Liver (tissue), 9 donors: Measurements from ENCODE around the gene HTR3A. TPM values are rescaled to one million over a fixed set of nuclear protein-coding genes. Genes with fewer than 3 reads are reported as not detected.

ENCODE experiments used
- DNase-seq: peaks from one replicate; pipeline ENCODE4 v3.0.0-alpha.2; 2017; ENCODE audit warnings: low spot score
- H3K27ac ChIP-seq, 2 donors: one replicate each; pipeline ENCODE4 v1.7.0; 2013; ENCODE audit warnings: inconsistent platforms in 2 of 2, low read length in 2 of 2, control low read depth in 1 of 2, low read depth in 1 of 2, mild to moderate bottlenecking in 1 of 2
- H3K27me3 ChIP-seq, 4 donors: one replicate each; pipeline versions ENCODE4 v1.6.1 to v1.7.0; 2013; ENCODE audit warnings: low read length in 3 of 4, inconsistent platforms in 1 of 4, mild to moderate bottlenecking in 1 of 4, moderate library complexity in 1 of 4; ENCODE audit not compliant: control insufficient read depth in 4 of 4, insufficient read depth in 4 of 4
- H3K36me3 ChIP-seq, 4 donors: one replicate each; pipeline versions ENCODE4 v1.6.1 to v1.7.0; 2013; ENCODE audit warnings: low read length in 3 of 4, mild to moderate bottlenecking in 3 of 4, low read depth in 1 of 4, moderate library complexity in 1 of 4; ENCODE audit not compliant: control insufficient read depth in 4 of 4, insufficient read depth in 3 of 4
- H3K4me1 ChIP-seq, 4 donors: one replicate each; pipeline versions ENCODE4 v1.6.1 to v1.7.0; 2013; ENCODE audit warnings: low read length in 3 of 4, mild to moderate bottlenecking in 3 of 4, moderate library complexity in 1 of 4; ENCODE audit not compliant: control insufficient read depth in 4 of 4, insufficient read depth in 4 of 4
- H3K4me3 ChIP-seq, 3 donors: one replicate each; pipeline versions ENCODE4 v1.6.1 to v1.7.0; 2013; ENCODE audit warnings: low read length in 3 of 3, control low read depth in 1 of 3, low read depth in 1 of 3, mild to moderate bottlenecking in 1 of 3
- H3K9ac ChIP-seq, 2 donors: one replicate each; pipeline ENCODE4 v1.7.0; 2013; ENCODE audit warnings: low read length in 2 of 2, mild to moderate bottlenecking in 2 of 2, moderate library complexity in 2 of 2, control low read depth in 1 of 2, low read depth in 1 of 2
- H3K9me3 ChIP-seq, 4 donors: one replicate each; pipeline versions ENCODE4 v1.6.1 to v1.7.0; 2013; ENCODE audit warnings: low read length in 3 of 4; ENCODE audit not compliant: control insufficient read depth in 4 of 4
- EGR1 ChIP-seq, 2 donors: IDR thresholded peaks; 2 replicates each; pipeline ENCODE4 v1.6.1; 2016 to 2018; ENCODE audit warnings: antibody characterized with exemption in 2 of 2, low read depth in 2 of 2
- FOXA1 ChIP-seq: IDR thresholded peaks from 2 replicates; pipeline ENCODE4 v1.6.1; 2016; ENCODE audit warnings: antibody characterized with exemption
- FOXA2 ChIP-seq: IDR thresholded peaks from 2 replicates; pipeline ENCODE4 v1.6.1; 2016; ENCODE audit warnings: antibody characterized with exemption
- HNF4A ChIP-seq, 2 donors: conservative IDR thresholded peaks; 2 replicates each; pipeline ENCODE4 v1.6.1; 2016; ENCODE audit warnings: antibody characterized with exemption in 2 of 2, mild to moderate bottlenecking in 2 of 2
- HNF4G ChIP-seq: IDR thresholded peaks from 2 replicates; pipeline ENCODE4 v1.6.1; 2016; ENCODE audit warnings: antibody characterized with exemption
- JUND ChIP-seq, 2 donors: IDR thresholded peaks; 2 replicates each; pipeline ENCODE4 v1.6.1; 2016; ENCODE audit warnings: antibody characterized with exemption in 2 of 2
- RAD21 ChIP-seq, 2 donors: IDR thresholded peaks; 2 replicates each; pipeline ENCODE4 v1.6.1; 2016; ENCODE audit warnings: antibody characterized with exemption in 2 of 2, mild to moderate bottlenecking in 2 of 2
- RXRA ChIP-seq, 2 donors: IDR thresholded peaks; 2 replicates each; pipeline ENCODE4 v1.6.1; 2017 to 2018; ENCODE audit warnings: antibody characterized with exemption in 2 of 2, mild to moderate bottlenecking in 1 of 2
- SP1 ChIP-seq: IDR thresholded peaks from 2 replicates; pipeline ENCODE4 v1.6.1; 2018; ENCODE audit warnings: antibody characterized with exemption, mild to moderate bottlenecking
- YY1 ChIP-seq: IDR thresholded peaks from 2 replicates; pipeline ENCODE4 v1.6.1; 2016; ENCODE audit warnings: antibody characterized with exemption, mild to moderate bottlenecking
- WGBS: extraction: QIAGEN DNeasy Blood & Tissue Kit; methylation state at CpG from one replicate; pipeline ENCODE4 v1.1.7; 2013; 5-methylcytosine and 5-hydroxymethylcytosine counted together
- polyA plus RNA-seq, 2 donors: library from polyadenylated mRNA; stranded (reverse) in 1 of 2; unstranded in 1 of 2; fragments of 200-250 nt in 1 of 2; fragments of >200 nt in 1 of 2; fragmentation: Nextera tagmentation in 1 of 2; extraction: Ambion mirVana in 1 of 2; gene quantifications; one replicate each; pipeline versions ENCODE4 v1.2.1 to v1.2.3, GENCODE V29; 2013 to 2015
- total RNA-seq, 2 donors: library from RNA; depleted of rRNA; stranded (reverse); fragments of >200 nt; gene quantifications; one replicate each; pipeline ENCODE4 v1.2.3, GENCODE V29; 2014
- TF ChIP-seq, protein P1 (sequence below): fragments of 150-350 bp; IDR thresholded peaks from 2 replicates; pipeline ENCODE4 v1.5.1; 2017; ENCODE audit warnings: improper control_type of control experiment, low read depth, low read length; ENCODE audit not compliant: missing input control
- TF ChIP-seq, protein P2 (sequence below): IDR thresholded peaks from 2 replicates; pipeline ENCODE4 v1.6.1; 2016; ENCODE audit warnings: antibody characterized with exemption
- TF ChIP-seq, protein P3 (sequence below): IDR thresholded peaks from 2 replicates; pipeline ENCODE4 v1.6.1; 2016; ENCODE audit warnings: antibody characterized with exemption
- TF ChIP-seq, protein P4 (sequence below): IDR thresholded peaks from 2 replicates; pipeline ENCODE4 v1.6.1; 2016; ENCODE audit warnings: antibody characterized with exemption
- donor health status: healthy.
- donor health status: healthy.
- donor health status: healthy.
- donor health status: healthy.
- donor health status: healthy.

The HTR3A gene
- total and polyA plus RNA-seq, 4 donors = not detected

DNA sequence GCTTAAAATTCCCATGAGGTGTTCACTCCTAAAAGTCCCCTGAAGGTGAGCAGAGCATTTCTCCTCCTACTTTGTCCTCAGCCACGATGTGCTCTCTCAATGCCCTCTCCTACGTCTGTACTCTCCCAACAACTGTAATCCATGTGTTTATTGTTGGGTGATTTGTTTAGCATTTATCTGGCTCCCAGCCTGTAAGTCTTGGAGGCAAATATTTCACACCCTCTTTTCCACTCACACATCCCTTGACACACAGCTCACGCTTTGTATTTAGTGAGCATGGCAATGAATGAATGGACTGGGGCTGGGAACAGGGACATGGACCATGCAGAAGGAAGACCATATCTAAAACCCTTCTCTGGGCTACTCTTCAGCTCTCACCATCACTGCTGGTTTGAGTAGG lies 22.6 kb downstream of the HTR3A start:
- no peaks in the 10 kb centered on the region for H3K36me3 ChIP-seq
- no peaks in the 10 kb centered on the region for H3K4me1 ChIP-seq
- no peak overlapping the region for H3K27ac ChIP-seq
- TF ChIP-seq, protein P1, sequence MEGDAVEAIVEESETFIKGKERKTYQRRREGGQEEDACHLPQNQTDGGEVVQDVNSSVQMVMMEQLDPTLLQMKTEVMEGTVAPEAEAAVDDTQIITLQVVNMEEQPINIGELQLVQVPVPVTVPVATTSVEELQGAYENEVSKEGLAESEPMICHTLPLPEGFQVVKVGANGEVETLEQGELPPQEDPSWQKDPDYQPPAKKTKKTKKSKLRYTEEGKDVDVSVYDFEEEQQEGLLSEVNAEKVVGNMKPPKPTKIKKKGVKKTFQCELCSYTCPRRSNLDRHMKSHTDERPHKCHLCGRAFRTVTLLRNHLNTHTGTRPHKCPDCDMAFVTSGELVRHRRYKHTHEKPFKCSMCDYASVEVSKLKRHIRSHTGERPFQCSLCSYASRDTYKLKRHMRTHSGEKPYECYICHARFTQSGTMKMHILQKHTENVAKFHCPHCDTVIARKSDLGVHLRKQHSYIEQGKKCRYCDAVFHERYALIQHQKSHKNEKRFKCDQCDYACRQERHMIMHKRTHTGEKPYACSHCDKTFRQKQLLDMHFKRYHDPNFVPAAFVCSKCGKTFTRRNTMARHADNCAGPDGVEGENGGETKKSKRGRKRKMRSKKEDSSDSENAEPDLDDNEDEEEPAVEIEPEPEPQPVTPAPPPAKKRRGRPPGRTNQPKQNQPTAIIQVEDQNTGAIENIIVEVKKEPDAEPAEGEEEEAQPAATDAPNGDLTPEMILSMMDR = no peak
- TF ChIP-seq RXRA (IDR thresholded peaks at IDR 0.05) (no peak), YY1 (no peak), JUND (IDR thresholded peaks at IDR 0.05) (no peak), HNF4G (no peak), RAD21 (IDR thresholded peaks at IDR 0.05) (no peak), HNF4A (conservative IDR thresholded peaks at IDR 0.05) (no peak), FOXA1 (no peak)
- TF ChIP-seq, protein P2, sequence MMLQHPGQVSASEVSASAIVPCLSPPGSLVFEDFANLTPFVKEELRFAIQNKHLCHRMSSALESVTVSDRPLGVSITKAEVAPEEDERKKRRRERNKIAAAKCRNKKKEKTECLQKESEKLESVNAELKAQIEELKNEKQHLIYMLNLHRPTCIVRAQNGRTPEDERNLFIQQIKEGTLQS = no peak
- TF ChIP-seq, protein P3, sequence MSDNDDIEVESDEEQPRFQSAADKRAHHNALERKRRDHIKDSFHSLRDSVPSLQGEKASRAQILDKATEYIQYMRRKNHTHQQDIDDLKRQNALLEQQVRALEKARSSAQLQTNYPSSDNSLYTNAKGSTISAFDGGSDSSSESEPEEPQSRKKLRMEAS = no peak
- H3K9me3 ChIP-seq = no peaks in the 10 kb centered on the region
- WGBS = 66% methylated on average over 3 of the region's 3 CpGs
- no peak overlapping the region for H3K9ac ChIP-seq
- H3K4me3 ChIP-seq = no peak overlapping the region
- no peaks in the 10 kb centered on the region for H3K27me3 ChIP-seq
- no peak for DNase-seq

DNA sequence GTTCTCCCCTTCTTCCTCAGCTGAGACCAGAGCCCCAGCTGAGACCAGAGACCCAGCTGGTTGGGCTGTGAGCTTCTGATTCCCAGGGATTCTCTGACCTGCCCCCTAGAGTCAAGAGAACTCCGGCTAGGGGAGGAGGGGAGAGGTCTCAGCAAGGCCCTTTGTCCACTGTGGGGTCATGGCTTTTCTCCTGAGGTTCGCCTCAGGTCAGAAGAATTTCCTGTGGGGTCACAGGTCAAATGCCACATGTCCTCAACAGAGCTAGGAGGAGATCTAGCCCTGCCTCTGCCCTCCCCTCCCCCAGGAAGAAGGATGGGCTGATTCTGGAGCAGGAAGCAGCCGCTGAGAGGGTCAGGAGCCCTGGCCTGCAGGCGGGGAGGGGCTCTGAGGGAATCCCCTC lies 23.7 kb downstream of the HTR3A start:
- no peak for DNase-seq
- Histone ChIP-seq H3K4me1 (no peaks in the 10 kb centered on the region), H3K9ac (no peak overlapping the region), H3K27ac (no peak overlapping the region), H3K36me3 (no peaks in the 10 kb centered on the region), H3K27me3 (no peaks in the 10 kb centered on the region), H3K4me3 (no peak overlapping the region), H3K9me3 (no peaks in the 10 kb centered on the region)
- no peak for TF ChIP-seq HNF4G
- no peak for TF ChIP-seq FOXA2
- no peak for TF ChIP-seq YY1
- TF ChIP-seq, protein P2 = no peak
- TF ChIP-seq JUND (IDR thresholded peaks at IDR 0.05) = no peak
- TF ChIP-seq SP1 = no peak
- TF ChIP-seq EGR1 (IDR thresholded peaks at IDR 0.05; ENCODE audit: low read depth in 2 of 2) = no peak
- no peak for TF ChIP-seq HNF4A (conservative IDR thresholded peaks at IDR 0.05)
- TF ChIP-seq, protein P4, sequence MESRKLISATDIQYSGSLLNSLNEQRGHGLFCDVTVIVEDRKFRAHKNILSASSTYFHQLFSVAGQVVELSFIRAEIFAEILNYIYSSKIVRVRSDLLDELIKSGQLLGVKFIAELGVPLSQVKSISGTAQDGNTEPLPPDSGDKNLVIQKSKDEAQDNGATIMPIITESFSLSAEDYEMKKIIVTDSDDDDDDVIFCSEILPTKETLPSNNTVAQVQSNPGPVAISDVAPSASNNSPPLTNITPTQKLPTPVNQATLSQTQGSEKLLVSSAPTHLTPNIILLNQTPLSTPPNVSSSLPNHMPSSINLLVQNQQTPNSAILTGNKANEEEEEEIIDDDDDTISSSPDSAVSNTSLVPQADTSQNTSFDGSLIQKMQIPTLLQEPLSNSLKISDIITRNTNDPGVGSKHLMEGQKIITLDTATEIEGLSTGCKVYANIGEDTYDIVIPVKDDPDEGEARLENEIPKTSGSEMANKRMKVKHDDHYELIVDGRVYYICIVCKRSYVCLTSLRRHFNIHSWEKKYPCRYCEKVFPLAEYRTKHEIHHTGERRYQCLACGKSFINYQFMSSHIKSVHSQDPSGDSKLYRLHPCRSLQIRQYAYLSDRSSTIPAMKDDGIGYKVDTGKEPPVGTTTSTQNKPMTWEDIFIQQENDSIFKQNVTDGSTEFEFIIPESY = no peak
- no peak for TF ChIP-seq FOXA1
- no peak for TF ChIP-seq RAD21 (IDR thresholded peaks at IDR 0.05)
- TF ChIP-seq, protein P3 = no peak
- no peak for TF ChIP-seq RXRA (IDR thresholded peaks at IDR 0.05)
- TF ChIP-seq, protein P1 = no peak
- WGBS = 43% methylated on average over 4 of the region's 4 CpGs
